Measurements from ENCODE around the gene POLR2J2.
"Not testable (repeated sequence)": the region's sequence is repeated elsewhere in the genome, so short reads cannot be mapped to it uniquely, and the experiment has no call there.

The POLR2J2 gene

DNA sequence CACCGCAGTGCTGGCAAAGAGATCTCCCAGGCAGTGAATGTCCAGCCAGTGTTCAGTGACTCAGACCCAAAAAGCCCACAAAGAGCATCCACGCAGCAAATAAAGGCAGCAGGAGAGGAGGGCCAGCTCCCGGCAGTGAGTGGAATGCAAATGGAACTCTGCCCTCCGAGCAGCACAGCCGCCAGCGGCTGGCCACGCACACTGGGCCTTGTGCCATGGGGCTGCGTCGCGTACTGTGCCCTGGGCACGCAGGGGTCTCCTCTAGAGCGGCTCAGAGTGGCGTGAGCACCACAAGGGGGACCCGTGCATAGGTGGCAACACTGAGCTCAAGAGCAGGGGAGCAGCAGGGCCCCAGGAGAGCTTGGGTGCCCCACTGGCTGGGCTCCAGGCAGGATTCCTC lies 3.9 kb downstream of the POLR2J2 start:
- DNase-seq = not testable (repeated sequence)

DNA sequence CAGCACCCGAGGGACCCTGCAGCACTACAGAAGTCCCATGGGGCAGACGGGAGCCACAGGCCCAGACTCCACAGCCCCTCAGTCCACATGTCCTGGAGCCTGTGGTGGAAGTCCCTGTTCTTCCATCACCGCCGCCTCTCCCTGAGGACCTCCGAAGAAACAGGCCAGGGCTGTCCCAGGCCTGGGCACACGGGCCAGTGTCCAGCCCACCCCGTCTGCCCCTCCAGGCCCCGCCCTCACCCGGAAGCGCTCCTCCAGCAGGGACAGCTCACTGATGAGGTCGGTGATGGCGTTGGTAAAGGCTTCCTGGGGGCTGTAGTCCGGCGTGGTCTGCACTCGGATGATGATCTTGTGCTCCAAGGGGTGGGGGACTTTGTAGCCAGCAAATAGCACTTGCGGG lies 4.6 kb downstream of the POLR2J2 start:
- not testable (repeated sequence) for DNase-seq

DNA sequence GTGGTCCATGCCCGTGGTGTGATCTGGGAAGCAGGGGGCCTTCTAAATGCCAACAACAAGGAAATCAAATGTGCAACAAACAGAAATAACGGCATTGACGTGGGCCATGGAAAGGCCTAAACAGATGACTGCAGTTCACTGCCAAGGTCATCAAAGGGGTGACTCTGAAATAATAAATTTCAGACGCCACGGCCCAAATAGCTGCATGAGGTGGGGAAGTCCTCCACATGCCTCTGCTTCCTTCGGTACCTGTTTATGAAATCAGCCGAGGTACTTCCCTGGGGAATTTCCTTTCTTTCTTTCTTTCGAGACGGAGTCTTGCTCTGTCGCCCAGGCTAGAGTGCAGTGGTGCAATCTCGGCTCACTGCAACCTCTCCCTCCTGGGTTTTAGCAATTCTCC lies 6.7 kb downstream of the POLR2J2 start:
- not testable (repeated sequence) for DNase-seq

DNA sequence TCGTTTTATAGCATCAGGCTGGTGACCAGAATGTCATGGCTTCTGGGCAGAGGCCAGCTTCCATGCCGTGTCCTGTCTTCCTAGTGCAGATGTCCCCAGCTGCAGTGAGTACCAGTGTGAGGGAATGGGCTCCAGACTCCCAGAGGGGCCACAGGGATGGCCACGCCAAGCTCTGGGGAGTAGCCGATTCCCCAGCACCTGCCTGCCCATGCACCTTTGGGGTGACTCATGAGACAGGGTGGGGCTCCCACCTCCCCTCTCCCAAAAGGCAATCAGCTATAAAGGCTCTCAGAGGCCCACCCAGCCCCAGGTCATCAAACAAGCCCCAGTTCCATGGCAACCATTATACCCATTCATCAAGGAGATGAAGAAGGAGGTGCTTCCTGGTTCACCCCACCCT lies 21.5 kb downstream of the POLR2J2 start, which contains the start of gene SPDYE2B:
Gene SPDYE2B (plus strand): TSS at position 396 of the 400 bp plus-strand sequence. CDS start 2,030 bp downstream, outside the sequence.
- not testable (repeated sequence) for DNase-seq

DNA sequence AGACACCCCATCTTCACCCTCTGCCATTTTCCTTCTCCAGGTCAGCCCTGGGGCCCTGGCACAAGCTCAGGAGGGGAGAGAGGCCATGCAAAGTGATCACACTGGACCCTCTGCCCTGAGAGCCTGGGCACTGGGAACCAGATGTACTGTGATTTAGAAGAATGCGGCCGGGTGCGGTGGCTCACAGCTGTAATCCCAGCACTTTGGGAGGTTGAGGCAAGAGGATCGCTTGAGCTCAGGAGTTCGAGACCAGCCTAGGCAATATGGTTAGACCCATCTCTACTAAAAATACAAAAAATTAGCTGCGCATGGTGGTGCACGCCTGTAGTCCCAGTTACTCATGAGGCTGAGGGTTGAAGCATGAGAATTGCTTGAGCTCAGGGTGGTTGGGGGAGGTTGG lies 23.6 kb downstream of the POLR2J2 start:
- DNase-seq = not testable (repeated sequence)

DNA sequence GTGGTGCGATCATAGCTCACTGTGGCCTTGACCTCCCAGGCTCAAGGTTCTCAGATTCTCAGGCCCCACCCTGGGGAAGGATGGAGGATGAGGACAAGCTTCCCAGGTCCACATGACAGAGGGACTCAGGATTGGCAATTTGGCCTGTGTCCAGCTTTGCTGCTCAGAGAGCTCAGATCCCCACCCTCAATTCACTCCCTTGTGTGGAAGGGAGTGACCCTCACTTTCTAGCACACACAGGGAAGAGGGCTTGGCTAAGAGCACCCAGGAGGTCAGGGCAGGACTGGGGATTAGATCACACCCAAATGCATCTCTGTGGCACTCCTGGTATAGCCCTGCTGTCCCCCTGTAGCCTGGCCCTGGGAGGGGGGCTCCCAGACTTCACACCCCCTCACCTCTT lies 28.1 kb downstream of the POLR2J2 start:
- not testable (repeated sequence) for DNase-seq

DNA sequence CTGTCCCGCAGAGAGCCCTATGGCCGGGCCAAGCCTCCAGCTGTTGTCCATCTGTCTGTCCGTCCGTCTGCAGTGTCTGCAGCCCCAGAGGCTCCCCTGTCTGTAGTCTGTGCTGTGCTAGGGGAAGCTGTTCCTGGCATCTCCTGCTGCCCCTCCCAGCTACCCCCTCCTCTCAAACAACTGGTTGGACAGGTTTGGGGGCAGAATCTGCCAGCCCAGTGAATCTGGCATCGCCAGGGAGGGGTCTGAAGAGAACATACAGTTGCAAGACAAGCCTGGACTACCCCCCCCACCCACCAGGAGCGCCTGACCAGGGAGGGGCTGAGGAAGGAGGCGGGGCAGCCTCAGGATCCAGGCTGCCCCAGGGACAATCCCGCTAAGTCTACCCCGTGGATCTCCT lies 28.8 kb downstream of the POLR2J2 start, which contains the start of gene UPK3BL1:
Gene UPK3BL1 (minus strand): TSS at position 101 of the 400 bp plus-strand sequence. CDS start 50 bp downstream, at position 51.
- not testable (repeated sequence) for DNase-seq

DNA sequence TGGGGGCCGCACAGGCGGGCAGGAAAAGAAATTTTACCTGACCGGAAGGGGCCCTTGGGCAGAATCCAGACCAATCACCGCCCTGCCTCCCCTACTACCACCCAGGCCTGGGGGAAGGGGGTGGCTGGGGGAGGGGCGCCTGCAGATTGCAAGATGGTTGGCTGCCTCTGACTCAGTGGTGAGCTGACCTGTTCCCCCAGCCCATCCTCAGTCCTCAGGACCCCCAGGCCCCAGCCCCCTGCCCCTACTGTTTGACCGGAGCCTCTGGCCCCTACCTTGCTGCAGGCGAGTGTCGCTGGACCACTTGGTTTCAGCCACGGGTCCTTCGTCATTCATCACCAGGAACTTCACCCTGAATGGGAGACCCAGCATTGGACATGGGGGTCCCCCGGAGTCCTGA lies 32.6 kb downstream of the POLR2J2 start:
- DNase-seq = not testable (repeated sequence)

DNA sequence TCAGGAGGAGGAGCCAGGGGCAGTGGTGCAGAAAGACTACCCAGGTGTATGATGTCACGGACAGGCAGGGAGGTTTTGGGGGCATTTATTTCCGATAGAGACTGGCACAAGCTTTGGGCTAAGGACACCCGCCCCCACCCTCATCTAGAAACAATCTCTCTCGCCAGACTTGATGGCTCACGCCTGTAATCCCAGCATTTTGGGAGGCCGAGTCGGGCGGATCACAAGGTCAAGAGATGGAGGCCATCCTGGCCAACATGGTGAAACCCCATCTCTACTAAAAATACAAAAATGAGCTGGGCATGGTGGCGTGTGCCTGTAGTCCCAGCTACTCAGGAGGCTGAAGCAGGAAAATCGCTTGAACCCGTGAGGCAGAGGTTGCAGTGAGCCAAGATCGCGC lies 34.5 kb downstream of the POLR2J2 start:
- not testable (repeated sequence) for DNase-seq

DNA sequence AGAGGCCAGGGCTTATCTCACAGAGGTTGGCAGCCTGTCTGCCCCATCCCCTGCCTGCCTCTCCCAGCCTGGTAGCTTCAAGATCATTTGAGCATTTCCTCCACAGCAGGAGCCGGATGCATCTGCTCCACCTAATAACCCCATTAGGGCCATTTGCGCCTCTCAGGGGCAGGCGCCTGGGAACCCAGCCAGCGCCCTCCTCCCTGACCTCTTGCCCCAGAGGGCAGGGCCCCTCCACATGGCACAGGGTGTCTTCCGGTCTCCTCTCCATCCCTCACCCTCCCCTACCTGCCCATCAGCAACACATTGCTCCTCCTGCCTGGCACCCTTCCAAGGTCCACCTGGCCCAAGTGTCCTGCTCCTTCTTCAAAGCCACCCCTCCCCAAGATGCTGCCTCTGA lies 36.1 kb downstream of the POLR2J2 start:
- not testable (repeated sequence) for DNase-seq

DNA sequence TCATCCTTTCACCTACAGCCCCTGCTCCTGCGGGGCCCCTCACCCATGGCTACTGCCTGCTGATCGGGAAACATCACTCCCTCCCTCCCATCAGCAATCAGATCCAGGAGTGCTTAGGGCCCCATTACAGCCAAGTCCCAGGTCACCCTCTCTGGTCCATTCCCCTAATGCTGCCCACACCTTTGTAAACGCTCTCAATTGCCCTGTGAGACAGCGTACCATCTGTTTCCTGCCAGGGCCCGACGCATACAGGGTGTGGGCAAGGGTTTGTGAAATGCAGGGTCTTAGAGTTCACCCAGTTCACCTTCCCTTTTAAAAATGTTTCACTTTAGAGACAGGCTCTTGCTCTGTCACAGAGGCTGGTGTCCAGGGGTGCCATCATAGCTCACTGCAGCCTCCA lies 37.2 kb downstream of the POLR2J2 start:
- DNase-seq = not testable (repeated sequence)

DNA sequence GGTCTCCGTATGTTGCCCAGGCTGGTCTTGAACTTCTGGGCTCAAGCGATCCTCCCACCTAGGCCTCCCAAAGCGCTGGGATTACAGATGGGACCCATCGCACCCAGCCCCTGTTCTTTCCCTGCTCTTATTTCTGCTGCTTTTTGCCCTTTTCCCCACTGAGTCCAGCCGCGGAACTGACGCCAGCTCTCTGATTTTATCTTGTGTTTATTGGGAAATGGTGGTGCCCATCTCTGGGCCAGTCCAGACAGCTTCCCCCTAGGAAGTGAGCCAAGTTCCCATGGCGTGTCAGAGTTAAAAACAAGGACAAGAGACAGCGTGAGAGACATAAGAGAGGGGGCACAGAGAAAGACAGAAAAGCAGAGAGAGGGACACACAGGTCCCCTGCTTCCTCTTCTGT lies 40.8 kb downstream of the POLR2J2 start:
- not testable (repeated sequence) for DNase-seq

DNA sequence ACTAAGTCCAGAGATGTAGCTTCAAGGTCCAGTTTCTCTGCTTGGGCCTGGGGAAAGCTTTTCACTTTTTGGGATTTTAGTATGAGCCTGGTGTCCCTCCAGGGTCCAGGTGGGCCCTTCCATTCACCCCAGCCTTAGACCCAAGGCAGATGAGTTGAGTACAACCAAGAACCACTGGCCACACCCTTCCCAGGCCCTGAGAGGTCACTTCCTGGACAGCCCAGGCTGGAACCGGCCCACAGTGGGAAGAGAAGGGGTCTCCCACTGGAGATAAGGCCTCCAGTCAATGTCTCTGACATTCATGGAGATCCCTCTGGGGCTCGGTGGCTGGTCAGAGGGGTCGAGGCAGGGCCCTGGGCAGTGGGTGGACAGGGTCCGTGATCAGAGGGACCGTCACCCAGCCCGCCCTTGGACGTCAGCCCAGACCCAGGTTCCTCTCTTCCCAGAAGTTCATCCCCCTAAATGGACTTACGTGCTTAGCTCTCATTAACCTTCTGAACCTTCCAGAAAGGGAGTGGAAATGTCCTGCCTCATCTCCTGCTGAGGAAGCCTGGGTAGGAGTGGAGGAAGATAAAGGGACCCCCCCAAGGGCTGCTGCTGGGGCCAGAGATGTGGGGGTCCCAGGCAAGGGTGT lies 44.1 kb downstream of the POLR2J2 start:
- DNase-seq = not testable (repeated sequence)

DNA sequence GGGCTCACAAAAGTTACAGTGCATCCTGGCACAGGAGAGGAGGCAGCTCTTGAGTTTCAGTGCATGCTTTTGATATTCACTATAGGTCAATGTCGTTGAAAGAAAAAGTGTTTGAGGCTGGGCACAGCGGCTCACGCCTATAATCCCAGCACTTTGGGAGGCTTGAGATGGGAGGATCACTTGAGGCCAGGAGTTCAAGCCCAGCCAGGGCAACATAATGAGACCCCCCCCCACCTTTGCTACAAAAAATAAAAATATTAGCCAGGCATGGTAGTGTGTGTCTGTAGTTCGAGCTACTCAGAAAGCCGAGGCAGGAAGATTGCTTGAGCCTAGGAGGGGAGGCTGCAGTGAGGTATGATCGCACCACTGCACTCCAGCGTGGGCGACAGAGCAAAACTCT lies 53.3 kb downstream of the POLR2J2 start:
- DNase-seq = not testable (repeated sequence)

DNA sequence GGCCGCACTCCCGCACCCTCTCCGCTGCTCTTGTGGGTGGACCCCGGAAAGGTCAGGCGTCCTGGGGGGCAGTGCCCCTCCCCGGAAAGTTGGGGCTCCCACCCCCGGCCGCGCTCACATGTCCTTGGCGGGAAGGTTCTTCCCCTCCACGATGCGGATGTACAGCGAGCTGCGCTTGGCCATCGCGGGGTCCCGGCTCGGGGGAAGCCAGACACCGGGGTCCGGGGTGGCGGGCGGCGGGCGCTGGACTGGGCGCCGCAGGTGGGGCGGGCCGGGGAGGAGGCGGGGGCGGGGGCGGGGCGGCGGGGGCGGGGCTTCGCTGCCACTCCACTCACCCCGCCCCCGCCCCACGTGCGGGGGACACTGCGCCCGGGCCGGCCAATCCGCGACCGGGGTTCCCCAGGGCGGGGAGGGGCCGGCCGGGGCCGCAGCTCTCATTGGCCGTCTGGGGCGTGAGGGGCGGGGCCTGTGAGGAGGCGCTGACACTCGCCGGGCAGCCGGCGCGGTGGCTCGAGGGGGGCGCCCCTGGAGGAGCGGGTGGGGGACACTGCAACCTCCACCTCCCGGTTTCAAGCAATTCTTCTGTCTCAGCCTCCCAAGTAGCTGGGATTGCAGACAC lies 54.8 kb downstream of the POLR2J2 start, which contains the start of gene RASA4:
Gene RASA4 (minus strand): TSS at position 250 of the 619 bp plus-strand sequence. CDS start 67 bp downstream, at position 183.
- DNase-seq = not testable (repeated sequence)
